ENCODE results near the gene ARHGEF19. TPM values are rescaled to one million over a fixed set of nuclear protein-coding genes. Genes with fewer than 3 reads are reported as not detected.

Gene ARHGEF19
- total RNA-seq, 1 experiment from 2014 or later, result 21.1 TPM

DNA sequence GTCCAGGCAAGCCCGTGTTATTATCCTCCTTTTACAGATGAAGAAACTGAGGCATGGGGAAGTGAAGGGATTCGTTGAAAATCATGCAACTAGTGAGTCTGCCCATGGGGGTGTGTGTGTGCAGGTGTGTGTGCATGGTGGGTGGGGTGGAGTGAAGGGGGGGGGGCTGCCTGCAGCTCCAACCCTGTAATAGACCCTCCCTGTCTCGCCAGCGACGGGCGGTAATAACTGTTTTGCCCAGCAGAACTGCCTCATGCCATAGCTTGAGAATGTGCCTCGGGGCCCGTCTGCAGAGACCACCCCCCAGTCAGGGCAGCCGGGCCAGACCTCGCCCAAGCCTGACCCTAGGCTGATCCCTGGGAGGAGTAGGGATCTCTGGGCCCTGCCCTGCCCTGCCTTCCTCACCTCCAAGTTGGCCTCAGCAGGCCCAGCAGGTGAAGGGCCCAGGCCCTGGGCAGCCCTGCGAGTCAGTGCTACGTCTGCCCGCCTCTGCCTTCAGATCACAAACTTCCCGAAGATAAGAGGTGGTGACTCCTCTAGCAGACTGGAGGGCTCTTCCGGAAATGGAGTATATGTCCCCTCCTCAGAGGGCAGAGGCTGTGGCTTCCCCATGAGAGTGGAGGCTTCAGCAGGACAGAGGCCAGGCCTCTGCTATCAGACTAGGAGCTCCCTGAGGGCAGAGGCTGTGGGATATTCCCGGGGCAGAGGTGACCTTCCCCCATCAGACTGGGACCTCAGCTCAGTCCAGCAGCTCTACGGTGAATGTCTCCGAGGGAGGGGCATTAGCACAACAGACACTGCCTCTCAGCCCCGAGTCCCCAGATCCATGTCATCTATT, 40.9 kb downstream of the ARHGEF19 start:
- Histone ChIP-seq H4K20me1 (ENCODE audit: control insufficient read depth, insufficient read depth, insufficient read length) (no peaks in the 10 kb centered on the region), H3K79me1 (ENCODE audit: insufficient read depth, low read depth, low read length, poor library complexity, severe bottlenecking) (no peaks in the 10 kb centered on the region), H3K56ac (ENCODE audit: insufficient read length, low read depth, low read length) (no peak overlapping the region), H3K4ac (ENCODE audit: low read depth, low read length) (no peak overlapping the region), H3K23ac (ENCODE audit: insufficient read length, low read depth, low read length) (no peak overlapping the region), H4K5ac (ENCODE audit: insufficient read length, low read depth, low read length) (no peak overlapping the region), H2AFZ (ENCODE audit: low read length) (no peak overlapping the region), H2BK12ac (ENCODE audit: insufficient read length, low read depth, low read length) (no peak overlapping the region), H3T11ph (ENCODE audit: low read length) (no peak overlapping the region), H2BK15ac (ENCODE audit: low read depth, low read length) (no peak overlapping the region), H3K4me1 (ENCODE audit: insufficient read depth, low read length) (peaks cover 8% of the 10 kb centered on the region; the same call in 1 of the 2 replicates), H4K8ac (replicated peaks; ENCODE audit: insufficient read length, low read depth, low read length) (no peak overlapping the region), H3K27me3 (ENCODE audit: insufficient read depth, low read length) (no peaks in the 10 kb centered on the region), H2BK5ac (ENCODE audit: insufficient read length, low read length) (no peak overlapping the region), H3K9ac (ENCODE audit: extremely low read depth, insufficient read length, low read length) (no peak overlapping the region), H2AK5ac (ENCODE audit: insufficient read length, low read length) (no peak overlapping the region), H3K4me2 (ENCODE audit: insufficient read depth, insufficient read length, low read length) (no peak overlapping the region), H2BK20ac (ENCODE audit: low read depth, low read length, poor library complexity, severe bottlenecking) (no peak overlapping the region), H3K27ac (ENCODE audit: insufficient read length, low read depth, low read length) (no peak overlapping the region), H3K23me2 (ENCODE audit: insufficient read length, low read depth, low read length, poor library complexity, severe bottlenecking) (no peaks in the 10 kb centered on the region), H3K14ac (ENCODE audit: insufficient read depth, low read length) (no peak overlapping the region), H3K18ac (ENCODE audit: insufficient read length, low read depth, low read length) (no peak overlapping the region), H4K91ac (ENCODE audit: insufficient read length, low read depth, low read length) (no peak overlapping the region), H3K9me3 (ENCODE audit: control insufficient read depth, low read depth, low read length) (no peaks in the 10 kb centered on the region), H3K79me2 (ENCODE audit: insufficient read depth, low read length) (no peaks in the 10 kb centered on the region), H2BK120ac (ENCODE audit: low read depth, low read length, poor library complexity, severe bottlenecking) (no peak overlapping the region)
- no peak for DNase-seq
- TF ChIP-seq, protein P1, sequence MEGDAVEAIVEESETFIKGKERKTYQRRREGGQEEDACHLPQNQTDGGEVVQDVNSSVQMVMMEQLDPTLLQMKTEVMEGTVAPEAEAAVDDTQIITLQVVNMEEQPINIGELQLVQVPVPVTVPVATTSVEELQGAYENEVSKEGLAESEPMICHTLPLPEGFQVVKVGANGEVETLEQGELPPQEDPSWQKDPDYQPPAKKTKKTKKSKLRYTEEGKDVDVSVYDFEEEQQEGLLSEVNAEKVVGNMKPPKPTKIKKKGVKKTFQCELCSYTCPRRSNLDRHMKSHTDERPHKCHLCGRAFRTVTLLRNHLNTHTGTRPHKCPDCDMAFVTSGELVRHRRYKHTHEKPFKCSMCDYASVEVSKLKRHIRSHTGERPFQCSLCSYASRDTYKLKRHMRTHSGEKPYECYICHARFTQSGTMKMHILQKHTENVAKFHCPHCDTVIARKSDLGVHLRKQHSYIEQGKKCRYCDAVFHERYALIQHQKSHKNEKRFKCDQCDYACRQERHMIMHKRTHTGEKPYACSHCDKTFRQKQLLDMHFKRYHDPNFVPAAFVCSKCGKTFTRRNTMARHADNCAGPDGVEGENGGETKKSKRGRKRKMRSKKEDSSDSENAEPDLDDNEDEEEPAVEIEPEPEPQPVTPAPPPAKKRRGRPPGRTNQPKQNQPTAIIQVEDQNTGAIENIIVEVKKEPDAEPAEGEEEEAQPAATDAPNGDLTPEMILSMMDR (conservative IDR thresholded peaks at IDR 0.05), result no peak
- H3K27me3 Mint-ChIP-seq (ENCODE audit: low read depth), result peaks cover 1% of the 10 kb centered on the region; the same call in 1 of the 2 replicates
- no CpG with 5 or more reads among the region's 19 CpGs for WGBS (ENCODE audit: extremely low coverage, insufficient read length, low lambda C conversion rate)
- no peaks in the 10 kb centered on the region for H3K36me3 Mint-ChIP-seq (ENCODE audit: insufficient read depth in 1 of 3, low read depth in 3 of 3)
- H3K9me3 Mint-ChIP-seq, result no peaks in the 10 kb centered on the region
- peaks cover 19 to 37% of the 10 kb centered on the region in 2 experiments for H3K4me1 Mint-ChIP-seq
- no peak overlapping the region for H3K4me3 Mint-ChIP-seq
- no peak overlapping the region for H3K27ac Mint-ChIP-seq
